RWPE1 (cell line): ENCODE results near the gene DCDC2C.

ENCODE experiments used
- CTCF ChIA-PET: fragments of 350-600 bp; sonication (Branson Sonifier 250); formaldehyde crosslinking; extraction: SDS; loops from one replicate; lab custom pipeline; 2021; lab: Yijun Ruan, JAX
- POLR2A ChIA-PET: fragments of 400-600 bp; formaldehyde crosslinking; extraction: SDS; loops from one replicate; lab custom pipeline; 2020; ENCODE audit warnings: antibody characterized with exemption; ENCODE audit not compliant: low non-redundant PET; lab: Yijun Ruan, JAX
- DNase-seq: peaks from one replicate; pipeline ENCODE4 v3.0.0; 2012; ENCODE audit warnings: low spot score
- H3K27ac ChIP-seq: fragments of 450-650 bp; 2 replicates; pipeline ENCODE4 v1.5.1; 2017
- CTCF ChIP-seq: fragments of 450-650 bp; conservative IDR thresholded peaks from 2 replicates; pipeline ENCODE4 v1.5.1; 2017; ENCODE audit warnings: low read depth, mild to moderate bottlenecking

The DCDC2C gene

GRCh38 chr2:3664925-3665324, 38.5 kb upstream of the DCDC2C start:
- DNase-seq: peak; percentile 36
- H3K27ac ChIP-seq: no peak overlapping the region
- ChIA-PET CTCF (interaction anchor here (0.7 kb wide), 1 partner anchor 1496 kb away, joined by 4 read pairs; no protein-coding TSS in a partner anchor), POLR2A (no interaction called here)
- TF ChIP-seq CTCF: no peak

GRCh38 chr2:3665886-3666612, 37.3 kb upstream of the DCDC2C start:
- no peak for DNase-seq
- no peak for TF ChIP-seq CTCF
- no peak overlapping the region for H3K27ac ChIP-seq
- ChIA-PET POLR2A (no interaction called here), CTCF (no interaction called here)

GRCh38 chr2:3666613-3666975, 36.8 kb upstream of the DCDC2C start:
- POLR2A ChIA-PET: no interaction called here
- no peak for DNase-seq

GRCh38 chr2:3667151-3667631, 36.2 kb upstream of the DCDC2C start:
- CTCF ChIA-PET: no interaction called here
- no peak for DNase-seq
- POLR2A ChIA-PET: no interaction called here
- no peak for TF ChIP-seq CTCF
- H3K27ac ChIP-seq: no peak overlapping the region

More at GRCh38 chr2:3666613-3666975, 36.8 kb upstream of the DCDC2C start:
- no peak overlapping the region for H3K27ac ChIP-seq
- no peak for TF ChIP-seq CTCF
- CTCF ChIA-PET: no interaction called here

GRCh38 chr2:3669656-3670055, 33.7 kb upstream of the DCDC2C start:
- no peak for DNase-seq
- TF ChIP-seq CTCF: no peak
- ChIA-PET POLR2A (no interaction called here), CTCF (no interaction called here)
- H3K27ac ChIP-seq: no peak overlapping the region

- no peak overlapping the region for H3K27ac ChIP-seq
- ChIA-PET POLR2A (no interaction called here), CTCF (no interaction called here)
- no peak for DNase-seq
- no peak for TF ChIP-seq CTCF
Observed at GRCh38 chr2:3670376-3670775, 33.0 kb upstream of the DCDC2C start.
